Stimulated activated CD8-positive, alpha-beta memory T cell treated with anti-CD3 and anti-CD28 coated beads, Interleukin-7, amount 100 ng/mL, for 1 hour (primary cell): Measurements from ENCODE around the gene NDNF.

Source experiments
- DNase-seq, 2 donors: peaks; one replicate each; pipeline ENCODE4 v3.0.0-alpha.2; 2020; ENCODE audit warnings: low read depth in 2 of 2

Gene NDNF

GRCh38 chr4:121070696-121071639 is 1.4 kb downstream of the NDNF start:
- no peak for DNase-seq

GRCh38 chr4:121070274-121070673 is 2.1 kb downstream of the NDNF start:
- DNase-seq: no peak

- no peak for DNase-seq
Observed at GRCh38 chr4:121069430-121069829, 2.9 kb downstream of the NDNF start.

GRCh38 chr4:121064482-121064881 is 7.9 kb downstream of the NDNF start:
- DNase-seq: no peak

GRCh38 chr4:121062521-121062920 is 9.8 kb downstream of the NDNF start:
- no peak for DNase-seq

- no peak for DNase-seq
Observed at GRCh38 chr4:121061861-121062260, 10.5 kb downstream of the NDNF start.

GRCh38 chr4:121061215-121061614 is 11.1 kb downstream of the NDNF start:
- no peak for DNase-seq

GRCh38 chr4:121057466-121057922 is 14.8 kb downstream of the NDNF start:
- DNase-seq: no peak

- no peak for DNase-seq
Observed at GRCh38 chr4:121056066-121056465, 16.3 kb downstream of the NDNF start.

GRCh38 chr4:121054373-121054772 is 18.0 kb downstream of the NDNF start:
- DNase-seq: no peak

GRCh38 chr4:121053601-121054143 is 18.7 kb downstream of the NDNF start:
- no peak for DNase-seq

GRCh38 chr4:121050300-121050699 is 22.0 kb downstream of the NDNF start:
- DNase-seq: no peak

GRCh38 chr4:121049072-121049599 is 23.2 kb downstream of the NDNF start:
- DNase-seq: no peak

GRCh38 chr4:121048165-121048564 is 24.2 kb downstream of the NDNF start:
- no peak for DNase-seq

- no peak for DNase-seq
Observed at GRCh38 chr4:121041307-121042090, 30.8 kb downstream of the NDNF start.

GRCh38 chr4:121034017-121034416 is 38.3 kb downstream of the NDNF start:
- no peak for DNase-seq

GRCh38 chr4:121030711-121031110 is 41.6 kb downstream of the NDNF start:
- no peak for DNase-seq

GRCh38 chr4:121030131-121030530 is 42.2 kb downstream of the NDNF start:
- no peak for DNase-seq

- no peak for DNase-seq
Observed at GRCh38 chr4:121026034-121026433, 46.3 kb downstream of the NDNF start.

GRCh38 chr4:121025540-121025939 is 46.8 kb downstream of the NDNF start:
- no peak for DNase-seq

- DNase-seq: no peak
Observed at GRCh38 chr4:121018543-121018942, 53.8 kb downstream of the NDNF start.

GRCh38 chr4:121016611-121017010 is 55.7 kb downstream of the NDNF start:
- no peak for DNase-seq
